GM23248 (cell line): ENCODE results near the gene GLIS2.

Source experiments
- EZH2 ChIP-seq: fragments of 200-600 bp; sonication (generic); IDR thresholded peaks from 2 replicates; pipeline ENCODE4 v1.6.1; 2018; ENCODE audit warnings: antibody characterized with exemption, mild to moderate bottlenecking; ENCODE audit not compliant: insufficient read depth, poor library complexity, severe bottlenecking
- EZH2phosphoT487 ChIP-seq: fragments of 200-600 bp; sonication (generic); IDR thresholded peaks from 2 replicates; pipeline ENCODE4 v1.6.1; 2018; ENCODE audit warnings: antibody characterized with exemption, moderate library complexity, mild to moderate bottlenecking, low read depth; ENCODE audit not compliant: insufficient read depth

GRCh38 chr16:4319454-4320421 is 3.9 kb downstream of the GLIS2 start:
- TF ChIP-seq EZH2 (no peak), EZH2phosphoT487 (no peak)
